RPMI7951 (cell line): ENCODE results near the gene CTXN3. TPM values are rescaled to one million over a fixed set of nuclear protein-coding genes. Genes with fewer than 3 reads are reported as not detected.
A peak's percentile ranks its signal among the peaks of the same experiment; 100 is the strongest.

Experiments used
- DNase-seq: peaks from one replicate; pipeline ENCODE4 v3.0.0-alpha.2; 2012; ENCODE audit warnings: low read depth
- total RNA-seq: library from RNA; depleted of rRNA; stranded (reverse); fragments of >200 nt; shearing (Covaris generic); gene quantifications from 2 replicates; pipeline ENCODE4 v1.2.3, GENCODE V29; 2014; rRNA removed

The CTXN3 gene
- total RNA-seq, 1 experiment from 2014 or later, result not detected

DNA sequence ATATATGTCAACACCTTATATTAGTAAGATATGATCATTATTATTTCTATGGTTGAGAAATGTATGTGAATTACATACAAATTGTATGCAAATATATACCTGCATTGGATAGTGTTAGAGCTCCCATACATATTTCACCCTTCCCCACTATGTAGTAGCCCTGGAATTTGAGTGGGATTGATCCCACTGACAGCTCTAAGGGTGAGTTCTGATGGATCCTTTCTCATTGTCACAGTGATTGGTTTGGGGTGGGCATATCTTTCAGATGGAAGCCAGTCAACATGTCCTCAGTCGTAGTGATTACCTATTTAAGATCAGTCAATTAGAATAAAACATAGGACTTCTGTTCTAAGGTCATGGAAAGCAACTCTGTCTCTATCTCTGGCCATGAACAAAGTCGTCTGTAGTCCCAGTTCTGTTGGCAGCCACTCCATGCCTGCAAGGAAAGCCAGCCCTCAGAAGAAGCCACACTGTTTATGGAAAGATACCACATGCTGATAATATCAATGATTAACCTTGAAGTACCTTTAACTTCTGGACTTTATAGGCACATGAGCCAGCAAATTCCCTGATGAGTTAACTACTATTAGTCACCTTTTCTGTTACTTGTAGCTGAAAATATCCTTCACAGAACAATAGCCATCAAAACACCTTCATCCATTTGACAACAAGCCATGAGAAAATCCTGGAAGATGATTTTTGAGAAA is 49.2 kb downstream of the CTXN3 start:
- DNase-seq, result peak; percentile 18

GRCh38 chr5:127699416-127699815 is 50.5 kb downstream of the CTXN3 start:
- no peak for DNase-seq

- DNase-seq, result no peak
These were observed 51.4 kb downstream of the CTXN3 start for GRCh38 chr5:127700237-127700766.

- DNase-seq, result no peak
These were observed 53.6 kb downstream of the CTXN3 start for GRCh38 chr5:127702434-127702833.

DNA sequence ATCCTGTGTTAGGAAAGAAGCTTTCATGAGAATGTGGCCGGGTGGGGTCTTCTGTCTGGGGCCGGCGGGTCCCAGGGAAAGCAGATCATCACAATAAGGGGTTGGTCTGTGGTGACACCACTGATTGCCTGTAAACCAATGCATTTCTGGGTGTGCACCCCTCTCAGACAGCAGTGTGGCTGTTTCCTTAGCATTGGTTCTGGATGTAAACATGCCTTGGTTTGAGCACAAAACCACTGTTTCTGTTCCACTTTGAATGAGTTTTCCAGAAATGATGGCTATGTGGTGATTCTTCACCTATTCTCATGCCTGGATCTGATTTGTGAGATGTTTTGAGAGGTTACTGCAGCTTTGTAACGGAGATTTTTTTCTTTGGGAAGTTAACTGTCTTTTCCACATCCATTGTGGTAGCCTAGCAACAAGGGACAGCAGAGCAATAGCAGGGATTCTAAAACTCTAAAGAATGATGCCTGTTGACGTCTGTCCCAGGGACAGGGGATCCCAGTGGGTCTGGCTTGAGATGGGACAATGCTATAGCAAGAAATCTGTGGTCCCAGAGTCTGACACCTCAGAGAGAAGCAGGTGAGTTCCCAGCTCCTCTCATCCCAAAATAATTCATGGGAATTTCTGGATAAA is 54.2 kb downstream of the CTXN3 start, which contains the start of gene CCDC192:
CCDC192 (plus strand) TSS at position 466 of the 636 bp plus-strand sequence; CDS start at position 521, 55 bp downstream.
- DNase-seq, result no peak

- DNase-seq, result peak; percentile 33
These were observed 56.4 kb downstream of the CTXN3 start for GRCh38 chr5:127705120-127705892.

DNA sequence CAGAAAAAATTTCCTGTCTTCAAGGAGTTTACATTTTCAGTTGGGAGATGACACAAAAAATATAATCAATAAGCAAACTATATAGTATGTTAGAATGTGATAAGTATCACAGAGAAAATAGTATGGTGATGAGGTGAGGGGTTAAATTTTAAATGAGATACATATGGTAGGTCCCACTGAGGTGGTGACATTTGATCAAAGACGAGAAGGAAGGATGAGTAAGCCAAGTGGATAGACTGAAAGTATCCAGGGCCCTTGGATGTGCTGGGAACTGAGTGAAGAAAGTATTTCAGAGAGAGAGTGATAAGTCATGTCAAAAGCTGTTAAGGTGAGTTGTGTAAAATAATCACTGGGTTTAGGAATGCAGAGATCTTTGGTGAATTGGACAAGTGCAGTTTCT is 57.8 kb downstream of the CTXN3 start:
- DNase-seq, result no peak

DNA sequence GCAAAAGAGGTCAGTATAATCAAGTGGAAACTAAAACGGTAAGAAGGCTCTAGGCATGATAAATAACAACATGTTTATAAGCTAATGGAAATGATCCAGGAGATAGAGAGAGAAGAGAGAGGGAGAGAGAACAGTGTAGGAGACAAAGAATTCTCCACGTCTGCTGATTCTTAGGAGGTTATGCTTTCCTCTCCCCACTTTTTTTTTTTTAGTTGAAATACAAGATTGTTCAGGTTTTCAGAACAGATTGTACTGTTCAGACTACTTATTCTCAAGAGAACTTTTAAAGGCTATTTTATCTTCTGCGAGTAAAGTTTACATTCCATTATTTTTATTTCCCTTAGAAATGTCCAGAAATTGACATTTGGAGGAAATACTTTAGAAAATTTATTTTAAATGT is 58.3 kb downstream of the CTXN3 start:
- no peak for DNase-seq

Other genes starting within 250 kb of the CTXN3 start
- 44.6 and 52.3 TPM in 2 replicates for gene PRRC1, start 131.4 kb upstream of the CTXN3 start, total RNA-seq
- not detected in 2 replicates for gene CCDC192, start 54.3 kb downstream of the CTXN3 start, total RNA-seq